IMR-90 (cell line): ENCODE measurements around the gene MRC1. TPM values are rescaled to one million over a fixed set of nuclear protein-coding genes. Genes with fewer than 3 reads are reported as not detected.

Source experiments
- ATAC-seq: fragments of 200-7000 bp; cut with Tn5 transposase; 2 replicates; pipeline ENCODE4 v1.9.1; 2020; ENCODE audit warnings: low read depth, mild to moderate bottlenecking, moderate library complexity
- BruUV-seq: library from RNA; stranded (reverse); fragments of 400-500 nt; replicated peaks from 2 replicates; lab custom pipeline; 2021; lab: Mats Ljungman, UMichigan
- CTCF ChIA-PET: fragments of 300-600 bp; formaldehyde crosslinking; extraction: SDS; loops from one replicate; lab custom pipeline; 2021; ENCODE audit warnings: antibody characterized with exemption; lab: Yijun Ruan, JAX
- POLR2A ChIA-PET: fragments of 300-600 bp; sonication (Branson Sonifier 250); formaldehyde crosslinking; loops from one replicate; lab custom pipeline; 2022; ENCODE audit warnings: antibody characterized with exemption; ENCODE audit not compliant: unreplicated experiment; lab: Charles Lee
- DNase-seq: peaks from one replicate; pipeline ENCODE4 v3.0.0; 2013
- H2AFZ ChIP-seq: replicated peaks from 2 replicates; pipeline ENCODE3; 2013; ENCODE audit warnings: low read length, mild to moderate bottlenecking; ENCODE audit not compliant: poor library complexity
- H2AK5ac ChIP-seq: 2 replicates; pipeline ENCODE4 v1.6.1; 2013; ENCODE audit warnings: low read depth, low read length, inconsistent platforms
- H2AK9ac ChIP-seq: replicated peaks from 2 replicates; pipeline ENCODE3; 2013; ENCODE audit warnings: mild to moderate bottlenecking, low read depth, low read length, moderate library complexity; ENCODE audit not compliant: poor library complexity
- H2BK120ac ChIP-seq: 2 replicates; pipeline ENCODE4 v1.6.1; 2013; ENCODE audit warnings: low read depth, low read length, inconsistent platforms
- H2BK15ac ChIP-seq: 3 replicates; pipeline ENCODE4 v1.6.1; 2013; ENCODE audit warnings: low read depth, low read length, inconsistent platforms
- H2BK20ac ChIP-seq: 2 replicates; pipeline ENCODE4 v1.6.1; 2013; ENCODE audit warnings: low read depth, mild to moderate bottlenecking, inconsistent platforms, low read length, moderate library complexity
- H2BK5ac ChIP-seq: 2 replicates; pipeline ENCODE4 v1.6.1; 2013; ENCODE audit warnings: mild to moderate bottlenecking, low read depth, low read length, inconsistent platforms; ENCODE audit not compliant: poor library complexity, severe bottlenecking
- H3K14ac ChIP-seq: replicated peaks from 2 replicates; pipeline ENCODE4 v1.6.1; 2013; ENCODE audit warnings: low read depth, low read length, inconsistent platforms
- H3K18ac ChIP-seq: 2 replicates; pipeline ENCODE4 v1.6.1; 2013; ENCODE audit warnings: low read depth, low read length, control low read depth
- H3K23ac ChIP-seq: 2 replicates; pipeline ENCODE4 v1.6.1; 2013; ENCODE audit warnings: low read depth, low read length, inconsistent platforms
- H3K27ac ChIP-seq: 2 replicates; pipeline ENCODE4 v1.5.1; 2013; ENCODE audit warnings: mild to moderate bottlenecking, control low read depth, low read length; ENCODE audit not compliant: insufficient read depth
- H3K27me3 ChIP-seq: 2 replicates; pipeline ENCODE4 v1.6.1; 2013; ENCODE audit warnings: low read length; ENCODE audit not compliant: control insufficient read depth, insufficient read depth
- H3K36me3 ChIP-seq: 2 replicates; pipeline ENCODE4 v1.6.1; 2013; ENCODE audit warnings: low read length, mixed read lengths; ENCODE audit not compliant: control insufficient read depth, insufficient read depth
- H3K4ac ChIP-seq: 2 replicates; pipeline ENCODE4 v1.6.1; 2013; ENCODE audit warnings: low read depth, low read length, inconsistent platforms
- H3K4me1 ChIP-seq: 2 replicates; pipeline ENCODE4 v1.6.1; 2013; ENCODE audit warnings: low read length, mixed read lengths; ENCODE audit not compliant: control insufficient read depth, insufficient read depth
- H3K4me2 ChIP-seq: 2 replicates; pipeline ENCODE4 v1.6.1; 2013; ENCODE audit warnings: low read depth, mild to moderate bottlenecking, control low read depth, low read length, moderate library complexity
- H3K4me3 ChIP-seq: 2 replicates; pipeline ENCODE4 v1.5.1; 2013; ENCODE audit warnings: low read depth, mild to moderate bottlenecking, control low read depth, low read length, moderate library complexity; ENCODE audit not compliant: insufficient read depth
- H3K56ac ChIP-seq: 2 replicates; pipeline ENCODE4 v1.6.1; 2013; ENCODE audit warnings: low read length, inconsistent platforms; ENCODE audit not compliant: insufficient read depth; ENCODE audit errors: extremely low read depth
- H3K79me1 ChIP-seq, 2 experiments: 2 replicates each; pipeline ENCODE4 v1.6.1; 2013; ENCODE audit warnings: low read length in 2 of 2, inconsistent platforms in 1 of 2, low read depth in 1 of 2
- H3K9ac ChIP-seq: 2 replicates; pipeline ENCODE4 v1.6.1; 2013; ENCODE audit warnings: low read depth, low read length, control low read depth
- H3K9me1 ChIP-seq: 2 replicates; pipeline ENCODE4 v1.6.1; 2013; ENCODE audit warnings: low read length, inconsistent platforms; ENCODE audit not compliant: insufficient read depth
- H3K9me3 ChIP-seq: 2 replicates; pipeline ENCODE4 v1.6.1; 2013; ENCODE audit warnings: low read length; ENCODE audit not compliant: control insufficient read depth, insufficient read depth
- H4K20me1 ChIP-seq: 2 replicates; pipeline ENCODE4 v1.6.1; 2013; ENCODE audit warnings: low read length, inconsistent platforms; ENCODE audit not compliant: insufficient read depth
- H4K5ac ChIP-seq: 2 replicates; pipeline ENCODE4 v1.6.1; 2013; ENCODE audit warnings: mild to moderate bottlenecking, low read depth, low read length, control low read depth
- H4K8ac ChIP-seq, 2 experiments: 2 replicates each; pipeline ENCODE4 v1.6.1; 2013; ENCODE audit warnings: low read depth in 2 of 2, low read length in 2 of 2, control low read depth in 1 of 2, inconsistent platforms in 1 of 2
- H4K91ac ChIP-seq: 2 replicates; pipeline ENCODE4 v1.6.1; 2013; ENCODE audit warnings: low read depth, low read length, inconsistent platforms; ENCODE audit not compliant: insufficient read depth
- BHLHE40 ChIP-seq: fragments of 150-350 bp; IDR thresholded peaks from 2 replicates; pipeline ENCODE4 v1.6.1; 2016; ENCODE audit warnings: mild to moderate bottlenecking, low read depth, low read length
- CEBPB ChIP-seq: IDR thresholded peaks from 2 replicates; pipeline ENCODE4 v1.6.1; 2012; ENCODE audit warnings: low read depth, low read length, improper control_type of control experiment
- CHD1 ChIP-seq: IDR thresholded peaks from 2 replicates; pipeline ENCODE4 v1.6.1; 2012; ENCODE audit warnings: low read depth, low read length, improper control_type of control experiment
- CTCF ChIP-seq: conservative IDR thresholded peaks from 2 replicates; pipeline ENCODE4 v1.5.1; 2012; ENCODE audit warnings: mild to moderate bottlenecking, low read depth, low read length, improper control_type of control experiment
- FOS ChIP-seq: fragments of 150-350 bp; IDR thresholded peaks from 2 replicates; pipeline ENCODE4 v1.6.1; 2016; ENCODE audit warnings: low read depth, low read length
- MAFK ChIP-seq: IDR thresholded peaks from 2 replicates; pipeline ENCODE4 v1.6.1; 2012; ENCODE audit warnings: low read depth, low read length, improper control_type of control experiment
- MAZ ChIP-seq: IDR thresholded peaks from 2 replicates; pipeline ENCODE4 v1.6.1; 2012; ENCODE audit warnings: low read depth, mild to moderate bottlenecking, low read length, improper control_type of control experiment, moderate library complexity, borderline replicate concordance
- MXI1 ChIP-seq: IDR thresholded peaks from 2 replicates; pipeline ENCODE4 v1.6.1; 2012; ENCODE audit warnings: low read depth, mild to moderate bottlenecking, low read length, moderate library complexity, borderline replicate concordance
- NFE2L2 ChIP-seq: fragments of 150-350 bp; IDR thresholded peaks from 2 replicates; pipeline ENCODE4 v1.6.1; 2016; ENCODE audit warnings: low read depth, mild to moderate bottlenecking, low read length
- POLR2A ChIP-seq: IDR thresholded peaks from 2 replicates; pipeline ENCODE4 v1.6.1; 2012; ENCODE audit warnings: mild to moderate bottlenecking, low read depth, low read length
- RCOR1 ChIP-seq: IDR thresholded peaks from 2 replicates; pipeline ENCODE4 v1.6.1; 2012; ENCODE audit warnings: mild to moderate bottlenecking, low read length, improper control_type of control experiment; ENCODE audit not compliant: insufficient replicate concordance
- RFX5 ChIP-seq: IDR thresholded peaks from 2 replicates; pipeline ENCODE4 v1.8.0; 2012; ENCODE audit warnings: low read depth, mild to moderate bottlenecking, low read length, moderate library complexity
- SMC3 ChIP-seq: fragments of 150-350 bp; IDR thresholded peaks from 2 replicates; pipeline ENCODE4 v1.6.1; 2016; ENCODE audit warnings: low read depth, mild to moderate bottlenecking, antibody characterized with exemption, low read length, moderate library complexity
- USF2 ChIP-seq: fragments of 150-350 bp; IDR thresholded peaks from 2 replicates; pipeline ENCODE4 v1.6.1; 2017; ENCODE audit warnings: mild to moderate bottlenecking, antibody characterized with exemption, low read length, low read depth
- WGBS, 2 experiments: methylation state at CpG; one replicate each; pipeline versions ENCODE4 v1.1.5 to v1.1.7; 2013; ENCODE audit warnings: missing lambda C conversion rate in 2 of 2; ENCODE audit not compliant: insufficient read length in 1 of 2; ENCODE audit errors: extremely low coverage in 2 of 2; 5-methylcytosine and 5-hydroxymethylcytosine counted together
- dilution Hi-C: fragments of 300-500 bp; cut with HindIII; formaldehyde crosslinking; loops from one replicate; pipeline ENCODE4 v1.14.3; 2018; ENCODE audit warnings: low sequenced_read_pairs; ENCODE audit not compliant: unreplicated experiment
- in situ Hi-C: fragments of 300-500 bp; cut with MboI; formaldehyde crosslinking; loops from 3 replicates; pipeline ENCODE4 v1.14.3; 2019; ENCODE audit warnings: low sequenced_read_pairs, inconsistent platforms, mixed read lengths
- intact Hi-C: fragments of 100-400 bp; cut with micrococcal nuclease; formaldehyde crosslinking; loops from 2 replicates; pipeline ENCODE4 v1.10.0; 2022
- polyA plus RNA-seq, 3 experiments: library from polyadenylated mRNA; depleted of rRNA; stranded (reverse); fragments of >200 nt; gene quantifications; 2 replicates each; pipeline ENCODE4 v1.2.3, GENCODE V29; 2012; ENCODE audit warnings: low replicate concordance in 1 of 3
- total RNA-seq: library from RNA; depleted of rRNA; stranded (reverse); fragments of >200 nt; gene quantifications from 2 replicates; pipeline ENCODE4 v1.2.3, GENCODE V29; 2012
- TF ChIP-seq, protein P1 (sequence below): fragments of 150-350 bp; IDR thresholded peaks from 2 replicates; pipeline ENCODE4 v1.6.1; 2016; ENCODE audit warnings: low read depth, mild to moderate bottlenecking, low read length, moderate library complexity, borderline replicate concordance

Gene MRC1
- total and polyA plus RNA-seq, 2 of the 4 experiments (the other 2 are of a cell fraction), result not detected

- Histone ChIP-seq H3K36me3 (no peaks in the 10 kb centered on the region), H2BK15ac (no peak overlapping the region), H3K27me3 (no peaks in the 10 kb centered on the region), H4K5ac (no peak overlapping the region), H2BK5ac (no peak overlapping the region), H3K4me3 (no peak overlapping the region), H3K9me3 (no peaks in the 10 kb centered on the region), H3K23ac (no peak overlapping the region), H3K56ac (no peak overlapping the region), H3K4ac (no peak overlapping the region), H2AFZ (peak overlapping the region; percentile 46), H2AK5ac (peak overlapping the region; percentile 7; the same call in 1 of the 2 replicates), H3K9ac (no peak overlapping the region), H4K20me1 (no peaks in the 10 kb centered on the region), H2BK20ac (0 out of 2 replicates have a peak overlapping the region, but pooled peaks have one; percentile 14), H3K4me2 (no peak overlapping the region), H3K9me1 (peaks cover 9% of the 10 kb centered on the region), H3K27ac (no peak overlapping the region), H3K18ac (no peak overlapping the region), H4K8ac (0 out of 4 replicates have a peak overlapping the region, but pooled peaks of 1 of the 2 experiments have one; percentile 6), H4K91ac (no peak overlapping the region; the same call in 1 of the 2 replicates), H2BK120ac (no peak overlapping the region), H3K79me1 (no peaks in the 10 kb centered on the region), H2AK9ac (peak overlapping the region; percentile 8), H3K4me1 (peaks cover 4% of the 10 kb centered on the region), H3K14ac (no peak overlapping the region)
- intact Hi-C loops (no loop called here), dilution Hi-C loops (no loop called here), in situ Hi-C loops (no loop called here)
- CTCF ChIA-PET, result no interaction called here
- POLR2A ChIA-PET, result no interaction called here
- DNase-seq, result peak; percentile 33
- ATAC-seq, result no peak
- BruUV-seq, result no TSS peak
- WGBS, 2 experiments, result 85% methylated on average over 4 of the region's 16 CpGs; no CpG with 5 or more reads in 1 of the 2 experiments
- TF ChIP-seq NFE2L2 (no peak), CEBPB (no peak), BHLHE40 (no peak), MAZ (no peak), FOS (no peak), CHD1 (no peak), MXI1 (no peak), SMC3 (no peak), RFX5 (no peak), RCOR1 (no peak), USF2 (no peak), POLR2A (no peak), CTCF (no peak), MAFK (no peak)
- TF ChIP-seq, protein P1, sequence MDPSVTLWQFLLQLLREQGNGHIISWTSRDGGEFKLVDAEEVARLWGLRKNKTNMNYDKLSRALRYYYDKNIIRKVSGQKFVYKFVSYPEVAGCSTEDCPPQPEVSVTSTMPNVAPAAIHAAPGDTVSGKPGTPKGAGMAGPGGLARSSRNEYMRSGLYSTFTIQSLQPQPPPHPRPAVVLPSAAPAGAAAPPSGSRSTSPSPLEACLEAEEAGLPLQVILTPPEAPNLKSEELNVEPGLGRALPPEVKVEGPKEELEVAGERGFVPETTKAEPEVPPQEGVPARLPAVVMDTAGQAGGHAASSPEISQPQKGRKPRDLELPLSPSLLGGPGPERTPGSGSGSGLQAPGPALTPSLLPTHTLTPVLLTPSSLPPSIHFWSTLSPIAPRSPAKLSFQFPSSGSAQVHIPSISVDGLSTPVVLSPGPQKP, result no peak
Measured at GRCh38 chr10:17782921-17783665, 26.1 kb upstream of the MRC1 start.
